ENCODE results near the gene ETS1.

GRCh38 chr11:128598506-128599150 is 11.3 kb upstream of the ETS1 start:
- TF ChIP-seq POLR2A (IDR thresholded peaks at IDR 0.05) (no peak), CTCF (IDR thresholded peaks at IDR 0.05 in 8 of 11, conservative IDR thresholded peaks at IDR 0.05 in 3 of 11) (no peak)
